ENCODE results near the gene GPC3.

GPC3 gene

DNA sequence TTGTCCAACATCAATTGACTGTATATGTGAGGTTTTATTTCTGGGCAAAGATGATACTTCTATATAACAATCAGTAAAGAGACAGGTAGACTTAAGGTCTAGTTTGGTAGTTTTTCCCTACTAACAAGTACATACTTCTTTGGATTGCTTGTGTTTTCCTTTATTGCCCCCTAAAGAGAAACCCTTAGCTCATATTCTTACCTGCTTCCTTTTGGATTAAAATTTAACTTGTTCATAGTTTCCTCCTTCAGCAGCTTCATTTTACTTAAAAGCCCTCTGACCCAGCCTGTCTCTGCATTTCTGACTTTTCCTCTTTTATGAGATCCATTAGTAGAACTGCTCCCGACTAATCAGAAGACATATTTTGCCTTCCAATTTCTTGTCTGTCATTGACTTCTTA, 494.4 kb downstream of the GPC3 start:
- DNase-seq = no peak
